ENCODE results near the gene RBSN.
A peak's percentile ranks its signal among the peaks of the same experiment; 100 is the strongest.

RBSN gene

GRCh38 chr3:15089201-15089600, 9.7 kb downstream of the RBSN start:
- H3K4me3 ChIP-seq (ENCODE audit: low read length): no peak overlapping the region
- no peak for DNase-seq (ENCODE audit: low read depth)
- no peak for TF ChIP-seq CTCF (IDR thresholded peaks at IDR 0.05; ENCODE audit: insufficient read depth, low read depth, low read length, missing control alignments)

DNA sequence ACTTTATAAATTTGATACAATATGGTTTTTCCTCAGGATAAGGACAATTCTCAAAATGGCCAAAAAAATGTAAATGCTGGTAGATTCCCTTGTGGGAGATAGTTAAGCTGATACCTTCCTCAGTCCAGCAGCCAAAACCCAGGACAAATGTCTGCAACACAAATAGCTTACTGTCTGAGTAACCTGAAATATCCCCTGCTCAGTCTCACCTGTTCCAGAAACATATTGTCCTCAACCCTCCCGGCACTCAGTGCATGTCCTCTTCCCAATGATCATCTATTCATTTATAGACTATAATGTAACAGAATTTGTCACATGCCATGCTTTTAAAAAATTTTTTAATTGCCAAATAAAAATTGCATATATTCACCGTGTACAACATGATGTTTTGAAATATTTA, 12.2 kb downstream of the RBSN start:
- DNase-seq (ENCODE audit: low read depth): no peak
- H3K4me3 ChIP-seq (ENCODE audit: low read length): no peak overlapping the region
- TF ChIP-seq CTCF (IDR thresholded peaks at IDR 0.05; ENCODE audit: insufficient read depth, low read depth, low read length, missing control alignments): no peak

- no peak for TF ChIP-seq CTCF (IDR thresholded peaks at IDR 0.05; ENCODE audit: insufficient read depth, low read depth, low read length, missing control alignments)
- no peak for DNase-seq (ENCODE audit: low read depth)
- H3K4me3 ChIP-seq (ENCODE audit: low read length): no peak overlapping the region
Measured at GRCh38 chr3:15086263-15086662, 12.7 kb downstream of the RBSN start.

DNA sequence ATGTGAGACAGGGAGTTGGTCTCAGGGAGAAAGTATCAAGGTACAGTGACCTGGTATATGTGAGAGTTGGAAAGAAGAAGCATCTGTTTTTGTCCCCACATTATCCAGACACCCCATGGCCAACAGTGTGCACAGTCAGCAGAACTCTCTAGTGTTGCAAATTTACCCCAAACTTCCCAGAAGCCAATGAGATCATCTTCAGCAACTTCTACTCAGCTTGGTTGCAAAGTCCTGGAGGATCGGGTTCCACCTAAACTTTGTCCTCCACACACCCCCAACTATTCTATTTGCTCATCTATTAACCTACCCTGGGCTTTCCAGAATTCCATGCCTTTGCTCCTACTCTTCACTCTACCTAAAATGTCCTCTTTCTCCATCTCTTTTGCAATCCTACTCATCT, 15.7 kb downstream of the RBSN start:
- H3K4me3 ChIP-seq (ENCODE audit: low read length): no peak overlapping the region
- DNase-seq (ENCODE audit: low read depth): no peak
- TF ChIP-seq CTCF (IDR thresholded peaks at IDR 0.05; ENCODE audit: insufficient read depth, low read depth, low read length, missing control alignments): no peak

DNA sequence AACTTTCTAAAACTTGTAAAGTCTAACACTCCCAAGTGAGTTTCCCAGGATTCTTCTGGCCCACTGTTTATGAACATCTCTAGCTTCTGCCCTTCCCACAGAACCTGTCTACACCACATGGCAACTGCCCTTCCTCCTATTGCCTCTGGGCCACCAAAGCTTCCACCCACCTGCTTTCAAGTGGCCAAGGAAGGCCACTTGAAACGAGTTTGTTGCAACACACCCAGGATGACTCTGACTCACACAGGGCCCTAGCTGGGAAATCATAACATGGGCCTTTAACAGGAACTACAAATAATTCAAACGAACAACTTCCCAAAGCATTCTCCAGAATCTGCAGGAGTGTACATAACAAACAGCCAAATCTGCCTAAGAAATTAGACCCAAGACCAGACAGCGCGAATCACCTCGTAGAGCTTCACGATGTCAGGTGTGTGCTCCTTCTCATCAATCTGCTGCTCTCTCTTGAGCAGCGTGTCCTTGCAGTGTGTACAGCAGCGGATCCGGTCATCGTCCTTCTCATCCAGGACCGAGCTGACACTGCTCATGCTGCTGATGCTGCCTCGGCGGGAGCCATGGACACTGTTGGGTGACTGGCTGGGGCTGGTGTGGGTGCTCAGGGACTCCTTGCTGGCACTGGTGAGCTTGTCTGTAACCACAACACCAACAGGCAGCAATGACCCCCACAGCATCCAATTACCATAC, 16.8 kb downstream of the RBSN start:
- TF ChIP-seq CTCF (IDR thresholded peaks at IDR 0.05; ENCODE audit: insufficient read depth, low read depth, low read length, missing control alignments): no peak
- DNase-seq (ENCODE audit: low read depth): peak; percentile 70
- H3K4me3 ChIP-seq (ENCODE audit: low read length): no peak overlapping the region

DNA sequence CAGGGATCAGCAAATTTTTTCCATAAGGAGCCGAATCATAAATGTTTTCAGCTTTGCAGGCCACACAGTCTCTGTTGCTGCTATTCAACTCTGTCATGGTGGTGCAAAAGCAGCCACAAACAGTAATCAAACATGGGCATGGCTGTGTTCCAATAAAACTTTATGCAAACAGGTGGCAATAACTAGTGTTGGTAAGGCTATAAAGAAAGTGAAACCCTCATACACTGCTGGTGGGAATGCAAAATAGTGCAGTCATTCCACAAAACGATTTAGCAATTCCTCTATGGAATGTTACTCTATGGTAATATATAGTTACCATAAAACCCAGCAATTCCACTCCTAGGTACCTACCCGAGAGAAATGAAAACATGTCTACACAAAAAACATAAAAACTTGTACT, 19.9 kb downstream of the RBSN start:
- TF ChIP-seq CTCF (IDR thresholded peaks at IDR 0.05; ENCODE audit: insufficient read depth, low read depth, low read length, missing control alignments): no peak
- no peak overlapping the region for H3K4me3 ChIP-seq (ENCODE audit: low read length)
- no peak for DNase-seq (ENCODE audit: low read depth)

- TF ChIP-seq CTCF (IDR thresholded peaks at IDR 0.05; ENCODE audit: insufficient read depth, low read depth, low read length, missing control alignments): no peak
- no peak for DNase-seq (ENCODE audit: low read depth)
- H3K4me3 ChIP-seq (ENCODE audit: low read length): no peak overlapping the region
Measured at GRCh38 chr3:15074500-15074899, 24.4 kb downstream of the RBSN start.

Data from epithelial cell of esophagus (primary cell).